ENCODE measurements around the gene RAB40C.

Gene RAB40C

DNA sequence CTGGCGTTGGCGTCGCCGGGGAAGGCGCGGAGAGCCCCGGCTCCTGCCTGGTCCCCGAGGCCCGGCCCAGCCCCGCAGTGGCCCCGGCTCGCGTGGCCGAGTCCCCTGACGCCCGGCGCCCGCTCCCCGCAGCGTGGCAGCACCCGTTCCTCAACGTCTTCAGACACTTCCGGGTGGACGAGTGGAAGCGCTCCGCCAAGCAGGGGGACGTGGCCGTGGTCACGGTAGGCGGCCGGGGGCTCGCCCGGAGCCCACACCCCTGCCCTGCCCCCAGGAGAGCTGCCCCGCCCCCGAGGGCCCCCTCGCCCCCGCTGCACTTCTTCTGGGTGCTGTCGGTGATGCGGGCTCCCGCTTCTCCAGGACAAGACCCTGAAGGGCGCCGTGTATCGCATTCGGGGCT is 59.8 kb downstream of the RAB40C start:
- DNase-seq: no peak

DNA sequence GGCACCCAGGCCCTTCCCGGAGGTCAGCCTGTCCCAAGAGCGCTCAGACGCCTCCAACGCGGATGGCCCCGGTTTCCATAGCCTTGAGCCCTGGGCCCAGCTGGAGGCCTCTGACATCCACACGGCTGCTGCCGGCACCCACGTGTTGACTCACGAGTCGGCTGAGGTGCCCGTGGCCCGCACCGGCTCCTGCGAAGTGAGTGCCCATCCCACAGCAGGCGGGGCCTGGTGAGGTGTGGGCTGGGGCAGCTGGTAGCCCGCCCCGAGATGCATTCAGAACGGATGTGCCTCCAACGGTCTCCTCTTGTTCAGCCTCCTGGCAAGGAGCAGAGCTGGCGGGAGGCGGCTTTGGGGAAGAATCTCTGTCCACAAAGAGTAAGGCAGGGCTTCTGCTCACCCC is 62.0 kb downstream of the RAB40C start:
- no peak for DNase-seq

DNA sequence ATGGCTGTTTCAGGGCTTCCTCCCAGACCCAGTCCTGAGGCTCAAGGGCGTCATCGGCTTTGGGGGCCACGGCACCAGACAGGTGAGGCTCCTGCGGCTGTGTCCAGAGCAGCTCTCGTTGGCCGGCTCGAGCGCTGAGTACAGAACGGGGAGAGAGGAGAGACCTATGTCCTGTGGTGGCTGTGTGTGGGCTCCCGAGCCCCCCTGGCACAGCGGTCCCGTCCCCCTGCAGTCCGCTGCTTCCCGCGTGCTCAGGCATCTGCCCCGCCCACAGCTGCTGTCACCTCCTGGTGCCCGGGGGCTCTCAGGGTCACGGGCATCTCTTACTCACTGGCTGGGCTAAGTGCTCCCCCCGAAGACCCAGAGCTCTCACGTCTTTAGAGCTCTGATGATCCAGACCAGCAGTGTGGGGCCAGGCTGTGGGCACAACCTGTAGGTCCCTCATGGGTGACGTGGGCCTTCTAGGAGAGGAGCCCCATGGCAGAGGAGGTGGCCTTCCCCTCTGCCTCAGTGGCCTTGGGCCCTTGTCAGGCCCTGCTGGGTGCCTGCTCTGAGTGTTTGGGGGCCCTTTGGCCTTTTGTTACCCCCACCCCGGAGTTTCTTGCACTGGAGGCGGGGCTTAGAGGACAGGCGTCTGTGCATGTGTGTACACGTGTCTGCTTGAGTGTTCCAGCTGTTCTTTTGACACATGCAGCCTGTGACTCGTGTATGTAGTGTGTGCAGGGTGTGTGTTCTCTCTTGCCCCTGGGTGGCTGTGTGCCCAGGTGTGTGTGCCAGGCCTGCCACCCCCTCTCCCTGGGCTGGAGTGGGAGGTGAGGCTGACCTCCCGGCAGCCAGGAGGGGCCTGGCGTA is 62.8 kb downstream of the RAB40C start:
- DNase-seq: no peak

DNA sequence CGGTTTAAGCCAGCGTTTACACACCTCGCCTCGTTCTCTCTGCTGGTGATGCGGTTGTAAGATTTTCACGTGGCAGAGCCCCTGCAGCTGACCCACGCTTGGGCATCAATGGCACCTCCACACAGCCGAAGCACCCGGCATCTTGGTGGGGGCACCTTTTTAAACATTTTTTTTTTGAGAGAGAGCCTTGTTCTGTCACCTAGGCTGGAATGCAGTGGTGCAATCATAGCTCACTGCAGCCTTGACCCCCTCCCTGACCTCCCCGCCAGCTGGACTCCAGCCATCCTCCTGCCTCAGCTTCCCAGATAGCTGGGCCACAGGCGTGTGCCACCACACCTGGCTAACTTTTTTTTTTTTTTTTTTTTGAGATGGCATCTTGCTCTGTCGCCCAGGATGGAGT is 64.2 kb downstream of the RAB40C start:
- DNase-seq: no peak

DNA sequence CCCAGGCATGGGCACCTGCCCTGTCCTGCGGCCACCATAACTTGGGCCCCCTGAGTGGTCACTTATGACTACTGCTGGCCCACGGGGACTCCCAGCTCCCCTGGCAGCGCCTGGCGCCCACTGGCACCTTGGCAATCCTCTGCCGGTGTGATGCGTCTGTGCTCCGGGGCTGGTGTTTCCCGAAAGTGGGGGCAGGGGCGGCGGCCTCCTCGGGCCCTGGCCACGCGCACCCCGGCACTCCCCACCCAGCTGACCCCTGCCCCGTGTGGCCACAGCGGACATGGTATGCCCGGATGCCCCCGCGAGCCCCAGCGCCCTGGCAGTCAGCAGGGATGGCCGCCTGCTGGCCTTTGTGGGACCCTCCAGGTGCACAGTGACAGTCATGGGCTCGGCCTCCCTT is 67.6 kb downstream of the RAB40C start:
- no peak for DNase-seq

DNA sequence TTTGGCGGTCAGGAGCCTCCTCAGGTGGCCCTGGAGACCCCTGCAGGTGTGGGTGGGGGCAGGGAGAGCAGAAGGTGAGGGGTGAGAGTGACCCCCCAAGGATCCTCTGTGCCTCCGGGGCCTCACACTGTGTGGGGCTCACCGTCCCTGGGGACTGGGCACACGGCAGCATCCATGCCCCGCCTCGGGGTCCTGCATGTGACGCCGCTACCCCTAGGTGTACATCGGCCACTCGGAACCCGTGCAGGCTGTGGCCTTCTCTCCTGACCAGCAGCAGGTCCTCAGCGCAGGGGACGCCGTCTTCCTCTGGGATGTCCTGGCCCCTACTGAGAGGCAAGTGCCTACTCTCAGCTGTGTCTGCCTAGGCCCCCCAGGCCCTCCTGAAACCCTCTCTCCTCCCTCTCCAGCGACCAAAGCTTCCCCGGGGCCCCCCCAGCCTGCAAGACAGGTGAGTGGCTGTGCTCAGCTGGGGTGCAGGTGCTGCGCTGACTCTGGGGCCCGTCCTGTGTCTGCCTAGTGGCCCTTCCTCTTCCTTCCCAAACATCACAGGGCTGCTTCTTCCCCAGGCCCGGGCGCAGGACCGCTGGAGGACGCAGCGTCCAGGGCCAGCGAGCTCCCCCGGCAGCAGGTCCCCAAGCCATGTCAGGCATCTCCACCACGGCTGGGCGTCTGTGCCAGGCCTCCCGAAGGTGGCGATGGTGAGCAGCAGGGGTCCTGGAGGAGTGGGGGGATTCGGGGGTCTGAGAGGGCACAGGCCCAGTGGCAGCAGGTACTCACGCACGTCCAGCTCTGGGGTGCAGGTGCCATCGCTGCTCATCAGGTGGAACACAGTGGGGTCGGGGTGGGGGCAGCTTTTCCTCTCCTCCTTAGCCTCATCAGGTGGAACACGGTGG is 69.1 kb downstream of the RAB40C start:
- no peak for DNase-seq

DNA sequence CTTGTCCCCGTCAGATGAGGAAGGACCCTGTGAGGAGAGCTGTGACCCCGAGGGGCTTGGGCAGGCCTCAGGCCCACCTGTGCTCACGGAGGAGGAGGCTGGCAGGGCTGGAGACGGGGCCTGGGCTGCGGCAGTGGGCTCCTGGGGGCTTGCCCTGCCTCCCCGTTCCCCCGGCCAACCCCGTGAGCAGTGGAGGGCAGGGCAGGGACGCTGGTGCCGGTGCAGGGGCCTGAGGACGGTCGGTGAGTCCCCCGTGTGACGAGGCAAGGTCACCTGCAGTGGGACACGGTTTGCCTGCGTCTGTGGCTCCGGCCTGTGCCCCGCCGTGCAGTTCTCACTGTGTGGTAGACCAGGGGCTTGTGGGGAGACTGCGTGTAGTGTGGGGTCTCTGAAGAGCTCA is 69.8 kb downstream of the RAB40C start:
- DNase-seq: no peak

DNA sequence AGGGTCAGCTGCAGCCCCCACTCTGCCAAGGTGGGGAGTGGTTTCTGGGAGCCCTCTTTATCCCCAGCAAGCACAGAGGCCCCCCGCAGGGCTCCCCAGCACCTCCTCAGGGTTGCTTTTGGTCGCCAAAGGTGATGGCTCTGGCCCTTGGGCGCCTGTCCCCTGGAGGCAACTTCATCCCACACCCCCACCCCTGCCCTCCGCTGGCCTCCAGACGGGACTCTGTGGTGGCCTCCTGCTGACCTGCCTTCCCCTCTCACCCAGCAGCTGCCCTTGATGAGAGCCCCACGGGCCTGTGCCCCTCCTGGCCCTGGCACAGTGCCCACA is 70.2 kb downstream of the RAB40C start:
- no peak for DNase-seq

DNA sequence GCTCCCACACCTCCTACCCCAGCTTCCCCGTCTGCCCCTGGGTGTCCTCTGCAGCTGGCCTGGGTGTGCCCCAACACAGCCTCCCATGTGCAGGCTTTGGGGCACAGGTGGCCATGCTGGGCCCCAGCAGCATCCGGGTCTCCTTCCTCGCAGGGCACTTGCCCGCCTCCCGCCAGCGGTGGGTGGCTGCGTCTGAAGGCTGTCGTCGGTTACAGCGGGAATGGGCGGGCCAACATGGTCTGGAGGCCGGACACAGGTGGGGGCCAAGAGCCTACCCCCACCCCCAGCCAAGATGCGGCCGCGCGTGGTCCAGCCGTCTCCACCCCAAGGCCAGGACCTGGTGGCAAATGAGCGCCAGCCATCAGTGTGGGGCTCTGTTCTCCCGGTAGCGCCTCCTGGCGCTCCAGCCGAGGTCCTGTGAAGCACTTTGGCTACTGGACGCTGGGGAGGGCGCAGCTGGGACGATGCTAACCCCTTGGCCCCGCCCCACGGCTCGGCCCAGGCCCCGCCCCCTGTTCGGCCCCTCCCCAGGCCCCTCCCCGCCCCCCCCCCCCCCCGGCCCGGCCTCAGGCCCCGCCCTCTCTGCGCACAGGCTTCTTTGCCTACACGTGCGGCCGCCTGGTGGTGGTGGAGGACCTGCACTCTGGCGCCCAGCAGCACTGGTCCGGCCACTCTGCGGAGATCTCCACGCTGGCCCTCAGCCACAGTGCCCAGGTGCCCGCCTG is 70.8 kb downstream of the RAB40C start:
- DNase-seq: no peak

DNA sequence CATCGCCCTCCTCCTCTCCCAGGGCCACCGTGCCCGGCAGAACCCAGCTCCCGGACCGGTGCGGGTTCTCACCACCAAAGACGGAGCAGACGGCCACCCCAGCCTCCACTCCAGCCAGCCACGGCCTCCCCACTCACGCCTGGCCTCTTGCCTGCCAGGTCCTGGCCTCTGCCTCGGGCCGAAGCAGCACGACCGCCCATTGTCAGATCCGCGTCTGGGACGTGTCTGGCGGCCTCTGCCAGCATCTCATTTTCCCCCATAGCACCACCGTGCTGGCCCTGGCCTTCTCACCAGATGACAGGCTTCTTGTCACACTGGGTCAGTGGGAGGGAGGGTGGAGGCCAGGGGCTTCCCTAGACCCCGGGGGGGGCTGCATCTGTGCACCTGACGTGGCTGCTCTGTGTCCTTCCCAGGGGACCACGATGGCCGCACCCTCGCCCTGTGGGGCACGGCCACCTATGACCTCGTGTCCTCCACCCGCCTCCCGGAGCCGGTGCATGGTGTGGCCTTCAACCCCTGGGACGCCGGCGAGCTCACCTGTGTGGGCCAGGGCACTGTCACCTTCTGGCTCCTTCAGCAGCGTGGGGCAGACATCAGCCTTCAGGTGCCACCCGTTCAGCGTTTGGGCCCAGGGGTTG is 71.4 kb downstream of the RAB40C start:
- DNase-seq: no peak

DNA sequence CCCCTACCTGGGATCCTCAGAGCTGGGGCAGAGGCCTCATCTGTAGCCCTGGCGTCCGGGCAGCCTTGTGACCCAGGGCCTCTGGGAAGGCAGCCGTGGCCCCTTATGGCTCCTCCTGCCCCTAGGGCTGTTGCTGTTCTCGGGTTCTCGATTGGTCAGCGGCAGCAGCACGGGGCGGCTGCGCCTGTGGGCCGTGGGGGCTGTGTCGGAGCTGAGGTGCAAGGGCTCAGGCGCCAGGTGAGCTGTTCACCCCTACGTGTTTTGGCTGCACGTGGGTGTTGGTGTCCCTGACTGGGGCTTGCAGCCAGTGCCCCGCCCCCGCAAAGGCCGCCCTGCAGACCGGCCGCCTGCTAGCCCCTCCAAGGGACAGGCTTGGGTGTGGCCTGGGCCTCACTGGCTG is 72.2 kb downstream of the RAB40C start:
- no peak for DNase-seq

DNA sequence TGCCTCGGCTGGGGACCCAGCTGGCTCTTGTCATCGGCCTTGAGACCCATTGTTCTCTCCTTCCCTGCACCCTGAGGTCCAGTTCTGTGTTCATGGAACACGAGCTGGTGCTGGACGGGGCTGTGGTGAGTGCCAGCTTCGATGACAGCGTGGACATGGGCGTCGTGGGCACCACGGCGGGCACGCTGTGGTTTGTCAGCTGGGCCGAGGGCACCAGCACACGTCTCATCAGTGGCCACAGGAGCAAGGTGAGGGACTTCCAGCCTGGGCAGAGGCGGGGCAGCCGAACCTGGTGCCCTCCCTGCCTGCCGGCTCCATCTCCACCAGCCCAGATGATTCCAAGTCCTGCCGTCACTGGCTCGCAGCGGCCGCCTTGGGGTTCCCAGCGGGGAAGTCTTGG is 72.7 kb downstream of the RAB40C start:
- no peak for DNase-seq

DNA sequence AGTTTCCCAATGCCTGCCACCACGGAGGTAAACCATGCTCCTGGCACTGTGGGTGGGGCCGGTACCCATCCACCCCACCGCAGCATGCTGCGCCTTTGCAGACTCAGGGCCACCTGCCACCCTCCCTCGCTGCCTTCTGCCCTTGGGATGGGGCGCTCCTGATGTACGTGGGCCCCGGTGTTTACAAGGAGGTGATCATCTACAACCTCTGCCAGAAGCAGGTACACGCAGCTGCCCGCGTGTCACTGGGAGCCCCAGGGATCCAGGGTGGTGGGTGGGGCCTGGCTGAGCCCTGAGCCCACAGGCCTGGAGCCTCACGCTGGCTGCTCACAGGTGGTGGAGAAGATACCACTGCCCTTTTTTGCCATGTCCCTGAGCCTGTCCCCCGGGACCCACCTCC is 76.7 kb downstream of the RAB40C start:
- DNase-seq: no peak

DNA sequence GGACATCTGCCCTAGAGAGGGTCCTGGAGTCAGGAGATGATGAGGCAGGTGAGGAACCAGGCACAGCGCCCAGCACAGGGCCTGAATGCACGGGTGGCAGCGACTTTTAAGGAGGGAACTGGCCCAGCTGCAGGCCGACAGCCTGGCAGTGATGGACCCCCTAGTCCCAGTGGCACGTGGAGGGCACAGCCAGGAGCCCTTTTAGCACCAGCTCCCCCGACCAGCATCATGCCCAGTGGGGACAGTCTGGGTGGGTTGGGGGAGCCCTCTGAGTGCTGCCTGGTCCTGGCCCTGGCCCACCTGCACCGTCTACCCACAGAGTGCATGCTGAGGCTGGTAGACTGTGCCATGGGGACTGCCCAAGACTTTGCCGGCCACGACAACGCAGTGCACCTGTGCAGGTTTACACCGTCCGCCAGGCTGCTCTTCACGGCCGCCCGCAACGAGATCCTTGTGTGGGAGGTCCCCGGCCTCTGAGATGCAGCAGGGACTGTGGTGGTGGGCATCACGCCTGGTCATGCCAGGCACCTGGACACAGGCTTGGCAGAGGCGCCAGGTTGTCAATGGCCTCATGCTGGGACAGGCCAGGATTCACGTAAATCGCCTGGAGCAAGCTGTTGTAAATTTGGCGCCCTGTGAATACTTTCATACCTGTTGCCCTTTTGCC is 77.4 kb downstream of the RAB40C start:
- no peak for DNase-seq

DNA sequence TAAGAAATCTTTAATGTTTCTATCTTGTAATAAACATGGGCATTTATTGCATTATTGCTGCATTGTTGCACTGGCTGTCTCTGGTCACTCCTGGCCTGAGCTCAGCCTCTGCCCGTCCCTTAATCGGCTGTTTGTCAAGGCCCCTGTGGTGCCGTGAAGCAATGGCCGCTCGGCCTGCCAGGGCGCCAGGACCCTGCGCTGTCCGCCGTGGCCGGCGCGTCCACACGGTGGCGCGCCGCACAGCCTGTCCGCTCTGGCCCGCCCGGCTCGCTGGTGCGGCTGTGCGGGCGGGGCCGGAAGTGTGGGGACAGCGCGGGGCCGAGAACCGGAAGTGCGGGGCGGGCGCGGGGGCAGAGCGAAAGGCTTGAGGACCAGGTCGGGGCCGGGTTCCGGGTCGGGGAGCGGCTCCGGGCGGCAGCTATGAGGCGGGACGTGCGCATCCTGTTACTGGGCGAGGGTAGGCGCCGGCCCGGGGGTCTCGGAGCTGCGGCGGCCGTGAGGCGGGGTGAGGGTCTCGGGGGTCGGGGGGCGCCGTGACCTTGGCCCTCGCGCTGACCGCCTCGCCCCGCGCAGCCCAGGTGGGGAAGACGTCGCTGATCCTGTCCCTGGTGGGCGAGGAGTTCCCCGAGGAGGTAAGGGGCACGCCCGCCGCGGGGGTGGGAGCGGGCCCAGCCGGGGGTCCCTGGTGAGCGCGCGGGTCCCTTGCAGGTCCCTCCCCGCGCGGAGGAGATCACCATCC is 78.1 kb downstream of the RAB40C start, which contains the start of gene RHOT2:
RHOT2 (plus strand) TSS at position 353 of the 739 bp plus-strand sequence; CDS start at position 421, 68 bp downstream.
- DNase-seq: peak; percentile 43

DNA sequence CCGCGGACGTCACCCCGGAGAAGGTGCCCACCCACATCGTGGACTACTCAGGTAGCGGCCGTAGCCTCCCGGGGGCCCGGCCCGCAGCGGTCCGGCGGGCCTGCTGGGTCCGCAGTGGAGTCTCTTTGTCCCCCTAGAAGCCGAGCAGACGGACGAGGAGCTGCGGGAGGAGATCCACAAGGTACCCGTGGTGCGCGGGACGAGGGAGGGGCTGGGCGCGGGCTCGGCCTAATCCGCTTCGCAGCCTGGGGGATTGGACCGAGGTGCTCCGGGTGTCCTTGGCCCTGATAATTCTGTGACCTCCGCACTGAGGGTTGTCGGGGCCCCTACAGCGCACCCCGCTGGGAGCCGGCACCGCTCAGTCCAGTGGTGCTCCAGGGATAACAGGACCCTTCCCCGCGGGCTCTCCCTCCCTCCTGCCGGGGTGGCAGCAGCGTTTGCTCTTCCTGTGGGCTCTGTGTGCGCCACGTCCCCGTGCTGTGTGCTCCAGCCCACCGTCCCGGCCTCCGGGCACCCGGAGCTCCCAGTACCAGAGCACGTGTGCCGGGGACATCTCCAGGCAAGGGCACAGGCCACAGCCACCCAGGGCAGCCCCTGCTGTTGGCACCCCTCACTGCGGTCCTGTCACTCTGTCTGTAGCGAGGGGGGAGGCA is 78.8 kb downstream of the RAB40C start:
- no peak for DNase-seq

DNA sequence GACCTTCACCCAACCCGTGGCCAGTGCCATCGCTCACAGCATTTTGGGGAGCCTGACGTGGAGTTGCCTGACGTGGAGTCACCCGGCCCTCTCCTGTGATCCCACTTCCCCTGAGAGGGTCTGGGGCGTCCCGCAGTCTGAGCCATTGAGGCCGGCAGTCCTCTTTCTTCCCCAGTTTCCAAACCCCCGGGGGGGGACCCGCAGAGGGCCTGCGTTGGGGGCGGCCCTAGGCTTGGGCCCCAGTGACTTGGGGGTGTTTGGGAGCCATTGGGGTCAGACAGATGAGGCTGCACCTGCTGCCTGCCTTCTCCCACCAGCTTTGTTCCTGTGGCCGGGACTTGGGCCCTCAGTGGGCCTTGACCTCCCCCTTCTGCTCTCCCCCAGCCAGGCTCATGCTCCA is 79.8 kb downstream of the RAB40C start:
- no peak for DNase-seq

DNA sequence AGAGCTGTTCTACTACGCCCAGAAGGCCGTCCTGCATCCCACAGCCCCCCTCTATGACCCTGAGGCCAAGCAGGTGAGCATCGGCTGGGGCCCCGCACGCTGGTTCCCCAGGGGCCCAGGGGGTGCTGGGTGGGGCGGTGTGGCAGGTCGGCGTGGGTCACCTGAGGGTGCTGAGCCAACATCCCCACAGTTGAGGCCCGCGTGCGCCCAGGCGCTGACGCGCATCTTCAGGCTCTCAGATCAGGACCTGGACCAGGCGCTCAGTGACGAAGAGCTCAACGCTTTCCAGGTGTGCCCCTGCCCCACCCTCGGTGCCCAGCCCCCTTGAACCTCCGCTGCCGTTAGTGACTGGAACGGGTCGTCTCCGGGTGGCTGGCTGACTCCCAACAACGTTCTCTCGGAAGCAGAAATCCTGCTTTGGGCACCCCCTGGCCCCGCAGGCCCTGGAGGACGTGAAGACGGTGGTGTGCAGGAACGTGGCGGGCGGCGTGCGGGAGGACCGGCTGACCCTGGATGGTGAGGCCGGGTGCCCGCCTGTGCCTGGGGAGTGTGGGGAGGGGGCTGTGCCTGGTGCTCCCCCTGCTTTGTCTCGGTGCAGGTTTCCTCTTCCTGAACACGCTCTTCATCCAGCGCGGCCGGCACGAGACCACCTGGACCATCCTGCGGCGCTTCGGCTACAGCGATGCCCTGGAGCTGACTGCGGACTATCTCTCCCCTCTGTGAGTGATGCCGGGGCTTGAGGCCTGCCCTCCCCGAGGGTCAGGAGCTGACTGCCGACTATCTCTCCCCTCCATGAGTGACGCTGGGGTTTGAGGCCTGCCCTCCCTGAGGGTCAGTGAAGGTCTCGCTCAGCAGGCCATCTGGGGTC is 80.9 kb downstream of the RAB40C start:
- no peak for DNase-seq

DNA sequence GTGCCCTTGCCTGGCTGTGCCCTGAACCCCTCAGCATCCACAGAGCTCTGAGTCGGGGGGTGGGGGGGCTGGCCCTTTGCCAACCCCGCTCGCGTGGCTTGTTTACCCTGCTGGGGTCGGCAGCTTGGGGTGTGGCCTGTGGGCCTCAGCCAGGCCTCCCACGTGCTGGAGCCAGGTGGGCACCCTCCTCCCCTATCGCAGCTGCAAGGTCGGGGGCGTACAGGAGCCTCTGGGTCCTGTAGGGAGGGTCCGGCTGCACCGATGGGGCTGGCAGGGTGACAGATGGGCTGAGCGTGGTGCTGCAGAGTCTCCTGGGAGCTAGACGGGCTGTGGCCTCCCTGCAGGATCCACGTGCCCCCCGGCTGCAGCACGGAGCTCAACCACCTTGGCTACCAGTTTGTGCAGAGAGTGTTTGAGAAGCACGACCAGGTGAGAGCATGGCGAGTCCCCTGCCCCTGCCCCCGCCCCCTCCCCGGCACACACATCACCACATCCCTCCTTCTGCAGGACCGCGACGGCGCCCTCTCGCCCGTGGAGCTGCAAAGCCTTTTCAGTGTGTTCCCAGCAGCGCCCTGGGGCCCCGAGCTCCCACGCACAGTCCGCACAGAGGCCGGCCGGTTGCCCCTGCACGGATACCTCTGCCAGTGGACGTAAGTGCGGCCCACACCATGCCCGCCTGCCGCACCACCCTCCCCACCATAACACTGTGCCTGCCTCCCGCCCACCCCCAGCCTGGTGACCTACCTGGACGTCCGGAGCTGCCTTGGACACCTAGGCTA is 81.7 kb downstream of the RAB40C start:
- DNase-seq: no peak

Measured in NCI-H1694 (cell line).